Subcutaneous abdominal adipose tissue (tissue), 5 donors: ENCODE data around the gene NIF3L1.

Experiments used
- H3K27ac ChIP-seq: one replicate; pipeline ENCODE4 v1.7.0; 2013; ENCODE audit warnings: low read depth, mild to moderate bottlenecking, inconsistent platforms, low read length, moderate library complexity
- H3K27me3 ChIP-seq, 5 donors: one replicate each; pipeline ENCODE4 v1.7.0; 2013; ENCODE audit warnings: low read length in 5 of 5, inconsistent platforms in 1 of 5; ENCODE audit not compliant: control insufficient read depth in 5 of 5, insufficient read depth in 4 of 5
- H3K36me3 ChIP-seq, 5 donors: one replicate each; pipeline ENCODE4 v1.7.0; 2013; ENCODE audit warnings: low read length in 5 of 5; ENCODE audit not compliant: control insufficient read depth in 5 of 5, insufficient read depth in 5 of 5
- H3K4me1 ChIP-seq, 5 donors: one replicate each; pipeline ENCODE4 v1.7.0; 2013; ENCODE audit warnings: low read length in 5 of 5, mild to moderate bottlenecking in 3 of 5, moderate library complexity in 1 of 5; ENCODE audit not compliant: control insufficient read depth in 5 of 5, insufficient read depth in 5 of 5
- H3K4me3 ChIP-seq, 5 donors: one replicate each; pipeline ENCODE4 v1.7.0; 2013; ENCODE audit warnings: low read length in 5 of 5, low read depth in 1 of 5
- H3K9ac ChIP-seq, 5 donors: one replicate each; pipeline ENCODE4 v1.7.0; 2013; ENCODE audit warnings: low read length in 5 of 5, mild to moderate bottlenecking in 4 of 5, moderate library complexity in 3 of 5
- H3K9me3 ChIP-seq, 5 donors: one replicate each; pipeline ENCODE4 v1.7.0; 2013; ENCODE audit warnings: low read length in 5 of 5; ENCODE audit not compliant: control insufficient read depth in 5 of 5
- donor health status: healthy.
- donor health status: healthy.
- donor health status: healthy.
- donor health status: healthy.
- donor health status: healthy.

NIF3L1 gene, protein sequence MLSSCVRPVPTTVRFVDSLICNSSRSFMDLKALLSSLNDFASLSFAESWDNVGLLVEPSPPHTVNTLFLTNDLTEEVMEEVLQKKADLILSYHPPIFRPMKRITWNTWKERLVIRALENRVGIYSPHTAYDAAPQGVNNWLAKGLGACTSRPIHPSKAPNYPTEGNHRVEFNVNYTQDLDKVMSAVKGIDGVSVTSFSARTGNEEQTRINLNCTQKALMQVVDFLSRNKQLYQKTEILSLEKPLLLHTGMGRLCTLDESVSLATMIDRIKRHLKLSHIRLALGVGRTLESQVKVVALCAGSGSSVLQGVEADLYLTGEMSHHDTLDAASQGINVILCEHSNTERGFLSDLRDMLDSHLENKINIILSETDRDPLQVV

DNA sequence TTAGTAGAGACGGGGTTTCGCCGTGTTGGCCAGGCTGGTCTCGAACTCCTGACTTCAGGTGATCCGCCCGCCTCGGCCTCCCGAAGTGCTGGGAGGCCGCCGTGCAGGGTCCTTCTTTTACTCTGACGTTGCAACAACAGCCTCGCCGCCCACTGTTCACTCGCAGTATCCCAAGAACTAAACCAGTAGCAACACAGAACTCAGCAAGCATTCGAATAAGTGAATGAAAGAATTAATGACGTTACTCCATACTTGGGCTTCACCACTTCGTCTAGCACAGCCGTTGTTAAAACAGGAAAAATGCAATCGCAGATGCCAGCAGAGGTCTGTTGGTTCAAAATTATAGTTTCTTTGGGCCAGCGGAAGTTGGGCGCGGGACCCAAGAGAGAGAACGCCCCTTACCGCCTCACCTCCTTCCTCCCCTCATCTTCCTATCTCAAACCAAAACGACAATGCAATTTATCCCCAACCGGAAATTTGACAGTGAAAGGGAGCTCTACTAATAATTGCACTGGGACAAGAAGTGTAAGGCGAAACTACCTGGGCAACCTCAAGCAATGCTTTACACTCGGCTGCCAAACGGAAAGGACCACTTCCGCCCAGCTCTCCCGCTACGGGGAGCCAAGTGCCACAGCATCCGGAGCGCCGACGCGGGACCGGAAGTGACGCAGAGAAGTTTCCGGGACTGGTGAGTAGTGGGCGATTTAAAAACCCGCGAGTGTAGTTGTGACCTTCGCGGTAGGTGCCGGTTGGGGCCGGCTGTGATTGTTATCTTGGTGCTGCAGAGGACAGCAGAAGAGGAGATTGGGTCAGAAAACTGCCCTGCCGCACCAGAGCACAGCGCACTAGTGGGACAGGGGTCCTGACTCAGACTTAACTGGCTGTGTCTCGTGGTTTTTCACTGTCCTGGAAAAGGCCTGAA is at the start of gene NIF3L1, which contains the start of gene PPIL3:
Gene NIF3L1 (plus strand): TSS at position 668 of the 922 bp plus-strand sequence. CDS start 2,573 bp downstream, outside the sequence.
Gene PPIL3 (minus strand): TSS at position 374 of the 922 bp plus-strand sequence. CDS start 1,462 bp downstream, outside the sequence.
- H3K4me1 ChIP-seq = peaks cover 2 to 25% (median 20%) of the 10 kb centered on the region in 5 donors
- peaks cover under 1 to 17% (median 4%) of the 10 kb centered on the region in 5 donors for H3K36me3 ChIP-seq
- H3K9ac ChIP-seq = peak within 1 kb of the TSS; percentile 12 to 97 (median 93)
- peak within 1 kb of the TSS; percentile 95 for H3K27ac ChIP-seq
- H3K4me3 ChIP-seq = peak within 1 kb of the TSS; percentile 86 to 100 (median 98)
- H3K9me3 ChIP-seq = no peaks in the 10 kb centered on the region
- H3K27me3 ChIP-seq = no peaks in the 10 kb centered on the region

DNA sequence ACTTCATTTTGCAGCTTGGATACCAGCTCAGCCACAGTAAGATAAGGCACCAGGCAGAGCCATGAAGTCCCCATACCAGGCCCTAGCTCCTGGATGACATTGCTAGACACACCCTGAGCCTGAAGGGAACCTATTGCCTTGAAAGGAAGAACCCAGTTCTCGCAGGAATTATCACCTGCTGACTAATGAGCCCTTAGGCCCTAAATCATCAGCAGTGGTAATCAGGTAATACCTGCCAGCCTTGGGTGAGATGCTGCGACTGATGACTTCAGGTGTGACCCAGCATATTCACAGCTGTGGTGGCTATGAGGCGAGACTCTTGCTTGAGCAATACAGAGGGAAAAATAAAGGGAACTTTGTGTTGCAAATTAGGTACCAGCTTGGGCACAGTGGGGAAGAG is 49.7 kb upstream of the NIF3L1 start:
- no peak overlapping the region for H3K27ac ChIP-seq
- no peaks in the 10 kb centered on the region for H3K4me1 ChIP-seq
- H3K4me3 ChIP-seq = no peak overlapping the region
- H3K9me3 ChIP-seq = peaks cover 0 to 8% (median 4%) of the 10 kb centered on the region in 5 donors
- no peaks in the 10 kb centered on the region for H3K27me3 ChIP-seq
- no peaks in the 10 kb centered on the region for H3K36me3 ChIP-seq
- no peak overlapping the region for H3K9ac ChIP-seq

GRCh38 chr2:200843993-200844948 is 44.9 kb upstream of the NIF3L1 start:
- Histone ChIP-seq H3K4me3 (no peak overlapping the region), H3K4me1 (no peaks in the 10 kb centered on the region), H3K9me3 (no peaks in the 10 kb centered on the region), H3K9ac (no peak overlapping the region), H3K27me3 (no peaks in the 10 kb centered on the region), H3K27ac (no peak overlapping the region), H3K36me3 (no peaks in the 10 kb centered on the region)

DNA sequence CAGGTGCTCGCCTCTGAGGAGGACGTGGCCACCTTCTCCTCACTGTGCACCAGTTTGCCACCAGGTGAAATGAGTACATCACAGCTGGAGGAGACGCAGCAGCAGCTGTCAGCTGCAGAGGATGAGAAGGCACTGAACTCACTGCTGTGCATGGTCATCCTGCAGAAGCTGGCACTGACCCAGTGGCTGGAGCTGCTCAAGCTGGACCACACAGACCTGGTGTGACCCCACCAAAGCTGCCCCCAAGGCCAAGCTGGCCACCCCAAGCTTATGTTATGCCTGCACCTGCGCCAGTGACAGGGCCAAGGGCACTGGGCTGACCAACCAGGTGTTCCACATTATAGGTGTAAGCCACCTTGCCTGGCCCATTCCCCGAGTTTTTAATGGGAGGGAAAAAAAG is 44.0 kb upstream of the NIF3L1 start:
- H3K9ac ChIP-seq = no peak overlapping the region
- H3K27ac ChIP-seq = no peak overlapping the region
- H3K9me3 ChIP-seq = no peaks in the 10 kb centered on the region
- no peaks in the 10 kb centered on the region for H3K27me3 ChIP-seq
- no peak overlapping the region for H3K4me3 ChIP-seq
- no peaks in the 10 kb centered on the region for H3K36me3 ChIP-seq
- H3K4me1 ChIP-seq = no peaks in the 10 kb centered on the region

GRCh38 chr2:200845669-200846325 is 43.4 kb upstream of the NIF3L1 start:
- H3K4me1 ChIP-seq = no peaks in the 10 kb centered on the region
- H3K36me3 ChIP-seq = peaks cover 0 to 5% (median 2%) of the 10 kb centered on the region in 5 donors
- H3K9me3 ChIP-seq = no peaks in the 10 kb centered on the region
- no peak overlapping the region for H3K9ac ChIP-seq
- no peaks in the 10 kb centered on the region for H3K27me3 ChIP-seq
- no peak overlapping the region for H3K27ac ChIP-seq
- H3K4me3 ChIP-seq = no peak overlapping the region

- Histone ChIP-seq H3K4me1 (no peaks in the 10 kb centered on the region), H3K4me3 (no peak overlapping the region), H3K36me3 (peaks cover 10 to 20% (median 16%) of the 10 kb centered on the region in 5 donors), H3K27me3 (no peaks in the 10 kb centered on the region), H3K27ac (no peak overlapping the region), H3K9me3 (no peaks in the 10 kb centered on the region), H3K9ac (no peak overlapping the region)
Observed at GRCh38 chr2:200847269-200847668, 41.9 kb upstream of the NIF3L1 start.

DNA sequence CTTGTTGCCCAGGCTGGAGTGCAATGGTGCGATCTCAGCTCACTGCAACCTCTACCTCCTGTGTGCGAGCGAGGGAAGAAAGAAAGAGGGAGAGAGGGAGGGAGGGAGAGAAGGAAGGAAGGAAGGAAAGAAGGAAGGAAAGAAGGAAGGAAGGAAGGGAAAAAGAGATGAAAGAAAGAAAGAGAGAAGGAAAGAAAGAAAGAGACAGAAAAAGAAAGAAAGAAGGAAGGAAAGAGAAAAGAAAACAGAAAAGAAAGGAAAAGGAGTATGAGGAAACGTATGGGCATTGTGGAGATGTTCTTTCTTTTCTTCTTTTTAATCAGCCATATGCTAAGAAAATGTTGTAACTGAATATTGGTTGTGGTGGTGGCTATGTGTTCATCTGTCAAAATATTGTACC is 41.2 kb upstream of the NIF3L1 start:
- Histone ChIP-seq H3K4me3 (no peak overlapping the region), H3K4me1 (no peaks in the 10 kb centered on the region), H3K9ac (no peak overlapping the region), H3K36me3 (peaks cover 17 to 26% (median 23%) of the 10 kb centered on the region in 5 donors), H3K27me3 (no peaks in the 10 kb centered on the region), H3K9me3 (no peaks in the 10 kb centered on the region), H3K27ac (no peak overlapping the region)

GRCh38 chr2:200850512-200851256 is 38.5 kb upstream of the NIF3L1 start:
- no peaks in the 10 kb centered on the region for H3K4me1 ChIP-seq

More at GRCh38 chr2:200850512-200851256, 38.5 kb upstream of the NIF3L1 start:
- Histone ChIP-seq H3K4me3 (no peak overlapping the region), H3K9ac (no peak overlapping the region), H3K9me3 (no peaks in the 10 kb centered on the region), H3K36me3 (peaks cover 31 to 54% (median 50%) of the 10 kb centered on the region in 5 donors), H3K27me3 (no peaks in the 10 kb centered on the region), H3K27ac (no peak overlapping the region)
